HG02973 (cell line): Measurements from ENCODE around the gene EHMT1.
A peak's percentile ranks its signal among the peaks of the same experiment; 100 is the strongest.
"Not testable (repeated sequence)": the region's sequence is repeated elsewhere in the genome, so short reads cannot be mapped to it uniquely, and the experiment has no call there.

Experiments
- ATAC-seq: cut with Tn5 transposase; IDR thresholded peaks from one replicate; pipeline ENCODE4 v1.9.1; 2021; ENCODE audit warnings: moderate library complexity; ENCODE audit not compliant: unreplicated experiment

EHMT1 gene

DNA sequence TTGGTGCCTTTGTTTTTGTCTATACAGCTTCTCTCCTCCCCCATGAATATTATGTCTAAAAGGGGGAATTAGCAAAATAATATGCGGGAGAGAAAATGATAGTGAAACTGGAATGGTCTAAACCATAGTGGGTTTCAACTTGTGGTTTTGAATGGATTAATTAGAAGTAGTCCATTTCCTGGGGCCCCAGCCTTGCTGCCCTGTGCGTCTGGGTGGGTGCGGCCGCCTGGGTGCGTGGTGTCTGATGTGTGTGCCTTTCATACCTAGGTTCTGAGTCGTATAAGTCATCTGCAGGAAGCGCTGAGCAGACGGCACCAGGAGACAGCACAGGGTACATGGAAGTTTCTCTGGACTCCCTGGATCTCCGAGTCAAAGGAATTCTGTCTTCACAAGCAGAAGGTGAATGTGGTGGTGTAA is 138.8 kb downstream of the EHMT1 start:
- peak; percentile 48 for ATAC-seq

DNA sequence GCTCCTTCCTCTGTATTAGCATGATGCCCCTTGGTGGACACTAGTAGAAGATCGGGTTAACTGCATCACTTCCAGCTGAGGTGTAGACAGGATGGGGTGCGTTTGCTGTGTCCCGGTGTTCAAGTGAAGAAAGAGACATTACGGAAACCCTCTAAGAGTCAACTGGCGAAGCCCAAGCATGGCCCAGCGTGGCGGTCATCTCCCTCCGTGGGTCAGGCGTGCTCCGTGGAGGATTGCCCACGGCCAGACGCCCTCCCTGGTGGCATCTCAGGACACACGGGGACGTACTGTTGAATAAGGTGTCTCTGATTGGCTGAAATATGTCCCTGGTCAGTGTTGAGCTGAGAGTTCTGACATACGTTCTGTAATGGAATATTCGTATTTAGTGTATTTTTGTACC is 139.3 kb downstream of the EHMT1 start:
- ATAC-seq: no peak

DNA sequence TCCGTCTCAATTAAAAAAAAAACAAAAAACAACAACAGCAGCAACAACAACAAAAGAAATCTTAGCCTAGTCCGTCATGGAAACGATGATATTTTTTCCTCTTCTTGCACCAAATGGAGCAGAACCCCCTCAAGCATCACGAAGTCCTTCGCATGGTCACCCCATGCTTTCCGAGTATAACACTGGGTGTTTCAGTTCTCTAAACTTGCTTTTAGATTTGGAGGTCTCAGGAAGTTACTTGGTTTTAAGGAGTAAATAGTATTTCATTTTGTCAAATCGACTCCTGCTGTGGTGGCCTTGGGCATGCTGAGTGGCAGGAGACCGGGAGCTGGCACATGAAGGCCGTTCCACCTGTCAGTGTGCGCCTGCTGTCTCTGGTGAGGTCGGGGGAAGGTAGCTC is 140.3 kb downstream of the EHMT1 start:
- no peak for ATAC-seq

DNA sequence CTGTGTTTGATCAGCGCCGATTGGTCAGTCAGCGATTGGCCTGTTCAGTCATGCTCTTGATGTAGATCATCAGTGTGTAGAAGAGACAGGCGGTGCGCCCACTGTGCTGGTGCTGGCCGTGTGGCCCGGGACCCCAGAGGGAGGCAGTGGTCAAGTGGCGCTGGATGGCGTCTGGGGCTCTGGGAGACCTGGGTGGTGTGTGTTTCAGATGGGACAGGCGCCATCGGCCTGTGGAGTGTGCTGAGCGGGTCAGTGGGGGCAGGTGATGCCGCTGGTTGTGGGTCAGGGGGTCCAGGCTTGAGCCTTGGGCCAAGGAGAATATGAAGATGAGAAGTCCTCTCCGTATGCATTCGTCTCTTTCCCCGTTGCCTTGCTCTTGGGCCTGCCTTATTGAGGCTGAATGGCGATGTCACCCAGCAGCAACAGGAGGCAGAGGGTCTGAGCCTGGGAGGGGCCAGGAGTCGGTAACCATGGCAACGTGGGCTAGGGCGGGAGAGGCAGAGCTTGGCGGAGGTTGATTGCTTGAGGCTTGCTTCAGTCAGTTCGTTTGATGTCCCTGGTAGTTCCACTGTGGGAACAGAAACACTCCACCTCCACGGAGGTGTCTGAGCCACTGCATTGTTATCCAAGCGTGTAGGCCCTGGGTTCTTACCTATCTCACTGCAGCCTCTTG is 141.0 kb downstream of the EHMT1 start:
- ATAC-seq: no peak

DNA sequence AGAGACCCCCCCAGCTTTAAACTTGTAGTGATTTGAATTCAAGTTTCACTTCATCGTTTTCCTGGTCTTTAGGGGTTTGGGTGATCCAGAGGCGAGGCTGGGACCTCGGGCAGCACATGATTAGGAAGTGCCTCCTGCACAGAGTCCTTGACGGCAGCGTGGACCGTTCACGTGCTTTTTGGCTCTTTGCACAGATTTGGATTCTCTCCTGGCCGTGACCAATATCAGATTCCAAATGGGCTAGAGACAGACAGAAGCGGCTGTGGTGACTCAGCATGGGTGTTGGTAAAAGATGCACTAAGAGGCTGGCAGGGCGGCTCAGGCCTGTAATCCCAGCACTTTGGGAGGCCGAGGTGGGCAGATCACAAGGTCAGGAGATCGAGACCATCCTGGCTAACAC is 141.6 kb downstream of the EHMT1 start:
- ATAC-seq: no peak

DNA sequence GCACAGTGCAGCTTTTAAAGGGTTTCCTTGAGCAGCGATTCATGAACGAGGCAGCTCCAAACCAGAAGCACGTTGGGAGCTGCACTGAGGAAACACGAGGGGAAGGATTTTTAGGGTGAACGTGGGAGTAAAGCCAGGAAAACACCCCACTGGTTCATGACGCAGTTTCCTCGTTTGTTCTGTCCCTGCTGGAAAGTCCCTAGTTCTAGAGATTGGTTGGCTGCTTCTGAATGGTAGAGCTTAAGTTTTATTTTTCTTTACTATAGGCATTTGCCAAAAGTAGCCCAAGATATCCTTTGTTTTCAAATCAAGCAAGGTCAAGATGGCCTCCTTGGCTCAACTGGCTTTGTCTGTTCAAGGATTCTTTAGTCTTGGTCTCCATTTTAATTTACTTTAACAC is 142.2 kb downstream of the EHMT1 start:
- ATAC-seq: no peak

DNA sequence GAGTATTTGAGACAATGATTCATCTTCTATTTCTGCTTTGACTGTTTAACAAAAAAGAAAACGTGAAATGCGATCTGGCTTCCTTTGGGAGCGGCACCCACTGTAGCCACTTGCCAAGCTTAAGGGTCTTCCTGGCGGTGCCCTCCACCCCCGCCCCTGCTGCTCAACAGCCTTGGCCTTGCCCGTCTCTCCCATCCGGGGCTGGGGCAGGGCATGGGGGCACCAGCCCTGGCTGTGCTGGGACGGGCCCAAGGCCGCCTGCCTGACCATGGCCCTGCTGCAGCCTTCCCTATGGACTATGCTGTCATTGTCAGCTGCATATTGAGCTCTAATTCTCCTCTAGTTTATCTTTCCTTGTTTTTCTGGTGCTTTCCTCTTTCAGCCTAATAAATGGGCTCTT is 143.0 kb downstream of the EHMT1 start:
- ATAC-seq: no peak

DNA sequence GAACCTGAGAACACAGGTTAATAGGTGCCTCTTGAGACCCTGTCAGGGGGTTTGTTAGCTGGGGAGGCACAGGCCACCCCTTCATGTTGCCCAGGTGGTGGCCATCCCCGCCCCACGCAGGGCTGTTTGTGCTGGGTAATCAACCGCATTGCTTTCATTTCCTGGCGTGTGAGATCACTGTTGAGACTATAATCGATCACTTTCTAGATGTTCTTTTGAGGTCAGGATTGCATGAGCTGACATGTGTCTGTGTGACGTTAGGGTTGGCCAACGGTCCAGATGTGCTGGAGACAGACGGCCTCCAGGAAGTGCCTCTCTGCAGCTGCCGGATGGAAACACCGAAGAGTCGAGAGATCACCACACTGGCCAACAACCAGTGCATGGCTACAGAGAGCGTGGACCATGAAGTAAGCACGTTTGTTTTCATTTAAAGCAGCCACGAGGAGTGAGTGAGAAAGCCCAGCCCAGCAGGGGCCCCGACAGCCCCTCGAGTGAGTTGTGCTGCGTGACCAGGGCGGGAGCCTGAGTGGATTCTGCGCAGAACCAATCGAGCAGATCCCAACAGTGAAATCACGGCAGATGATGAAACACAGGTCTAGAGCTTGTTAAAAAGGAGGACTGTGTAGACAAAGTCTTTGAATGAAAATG is 143.7 kb downstream of the EHMT1 start:
- ATAC-seq: no peak

DNA sequence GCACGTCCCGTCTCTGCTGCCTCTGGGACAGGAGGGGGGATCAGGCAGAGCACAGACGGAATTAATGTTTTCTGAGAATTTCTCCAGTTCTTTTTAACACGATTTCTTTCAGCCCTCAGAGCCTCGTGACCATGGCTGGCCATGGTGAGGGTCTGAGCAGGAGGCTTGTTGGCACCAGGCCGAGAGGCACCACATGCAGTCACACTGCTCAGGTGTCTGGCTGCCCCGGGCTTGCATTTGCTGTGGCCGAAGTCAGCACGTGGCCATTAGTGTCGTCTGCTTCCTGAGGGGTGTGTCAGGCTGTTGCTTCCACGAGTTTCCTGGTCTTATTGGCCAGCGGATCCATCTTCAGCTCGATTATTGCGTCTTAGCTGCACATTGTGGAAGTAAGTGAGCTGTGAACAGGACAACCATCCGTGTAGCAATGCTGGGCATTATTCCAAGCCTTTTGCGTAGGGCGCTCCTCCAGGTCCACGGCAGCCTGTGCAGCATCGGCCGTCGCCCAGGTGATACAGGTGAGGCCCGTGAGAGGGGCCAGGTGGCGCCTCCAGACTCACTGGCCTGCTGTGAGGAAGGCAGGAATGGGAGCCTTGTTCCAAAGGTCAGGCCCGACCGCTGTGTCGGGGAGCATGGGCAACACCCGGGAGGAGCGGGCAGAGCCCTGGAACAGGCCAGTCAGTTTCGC is 144.6 kb downstream of the EHMT1 start:
- no peak for ATAC-seq

DNA sequence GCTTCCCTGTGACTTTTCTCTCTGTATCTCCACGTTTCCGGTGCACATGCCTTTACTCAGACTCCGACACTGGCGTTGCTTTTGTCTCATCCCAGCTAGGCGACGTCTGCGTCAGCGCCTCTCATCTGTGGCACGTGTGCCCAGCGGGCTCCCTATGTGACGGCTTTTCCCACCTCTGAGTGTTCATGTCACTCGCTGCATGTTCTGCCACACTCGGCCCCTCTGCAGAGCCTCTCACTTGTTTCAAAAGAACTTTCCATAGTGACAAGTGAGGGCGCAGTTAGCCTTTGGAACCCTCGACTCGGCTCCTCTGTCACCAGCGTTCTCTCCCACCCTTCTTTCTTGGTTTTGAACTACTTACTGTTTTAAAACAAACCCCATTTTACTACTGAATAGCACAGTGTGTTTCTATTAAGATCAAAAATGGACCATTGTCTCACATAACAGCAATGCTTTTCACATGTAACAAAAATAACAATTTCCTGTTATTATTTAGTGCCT is 145.4 kb downstream of the EHMT1 start:
- ATAC-seq: no peak

DNA sequence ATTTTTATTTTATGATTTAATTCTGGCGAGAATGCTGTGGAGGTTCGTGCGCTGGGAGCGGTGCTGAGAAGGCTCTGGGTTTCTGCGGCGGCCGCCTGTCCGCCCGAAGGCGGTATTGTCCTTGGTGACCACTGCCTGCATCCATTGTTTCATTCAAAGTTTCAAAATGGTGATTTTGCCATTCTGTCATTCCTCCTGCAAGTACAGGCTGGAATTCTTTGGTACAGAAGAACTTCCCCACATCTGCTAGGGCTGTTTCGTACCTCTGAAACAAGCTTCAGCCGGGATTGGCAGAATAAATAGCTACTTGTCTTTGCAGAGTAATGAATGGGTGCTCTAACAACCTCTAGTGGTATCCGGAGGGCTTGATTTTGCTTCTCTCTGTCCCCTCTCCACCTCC is 146.2 kb downstream of the EHMT1 start:
- no peak for ATAC-seq

DNA sequence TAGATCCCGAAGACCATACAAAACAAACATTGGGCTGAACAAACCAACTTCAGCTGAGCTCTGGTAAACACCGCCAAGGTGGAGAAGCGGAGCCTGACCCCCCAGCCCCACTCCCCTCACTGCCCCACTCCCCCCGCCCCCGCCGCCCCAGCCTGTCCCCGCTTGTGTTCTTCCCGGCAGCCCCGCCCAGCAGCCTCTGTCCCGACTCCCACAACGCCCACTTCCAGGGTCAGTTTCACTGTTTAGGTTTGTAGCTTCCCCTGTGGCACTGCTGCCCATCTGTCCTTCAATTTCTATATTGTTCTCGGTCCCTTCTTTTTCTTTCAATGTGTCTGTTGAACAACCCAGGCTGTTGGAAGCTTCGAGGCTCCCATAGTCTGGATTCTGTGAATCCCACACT is 146.7 kb downstream of the EHMT1 start:
- no peak for ATAC-seq

DNA sequence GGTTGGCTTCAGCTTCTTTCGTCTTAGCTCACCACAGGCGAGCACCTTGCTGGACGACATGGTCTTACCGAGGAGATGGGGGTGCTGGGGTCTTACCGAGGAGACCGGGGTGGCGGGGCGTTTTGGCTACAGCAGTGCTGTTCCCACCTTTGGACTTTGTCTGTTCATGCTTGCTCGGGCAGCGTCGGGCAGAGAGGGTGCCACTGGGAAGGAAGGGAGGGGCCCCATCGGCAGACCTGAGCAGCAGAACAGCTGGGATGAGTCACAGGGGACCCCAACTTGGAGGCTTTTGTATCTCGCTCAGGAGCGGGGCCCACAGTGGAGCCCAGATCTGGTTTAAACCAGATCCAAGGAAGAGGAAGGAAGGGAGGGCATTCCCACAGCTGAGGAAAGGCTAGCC is 152.8 kb downstream of the EHMT1 start:
- no peak for ATAC-seq

DNA sequence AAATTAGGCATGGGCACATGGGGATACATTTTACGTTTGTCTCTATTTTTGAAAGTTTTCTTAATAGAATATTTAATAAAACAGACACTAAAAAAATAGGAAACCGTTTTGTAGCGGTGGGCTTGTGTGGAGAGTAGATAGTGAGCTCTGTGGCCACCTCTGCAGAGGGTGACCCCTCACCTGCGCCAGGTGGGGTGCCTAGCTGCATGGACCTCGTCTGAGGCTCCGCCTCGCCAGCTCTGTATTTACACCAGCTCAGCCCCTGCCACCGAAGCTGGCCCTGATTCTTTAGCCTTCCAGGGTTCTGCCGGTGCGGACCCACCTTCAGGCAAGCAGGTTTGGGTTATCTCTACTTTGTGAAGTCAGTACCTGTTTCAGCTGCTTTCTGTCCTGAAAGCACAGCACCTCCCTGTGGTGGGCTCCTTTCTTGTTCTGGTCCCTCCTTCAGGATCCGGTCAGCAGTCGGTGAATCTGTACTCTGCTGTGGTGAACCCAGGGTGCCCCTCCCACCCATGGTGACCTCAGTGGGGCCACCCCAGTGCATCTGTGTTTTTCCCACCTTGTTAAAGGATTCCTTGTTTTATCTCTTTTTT is 153.6 kb downstream of the EHMT1 start:
- no peak for ATAC-seq

DNA sequence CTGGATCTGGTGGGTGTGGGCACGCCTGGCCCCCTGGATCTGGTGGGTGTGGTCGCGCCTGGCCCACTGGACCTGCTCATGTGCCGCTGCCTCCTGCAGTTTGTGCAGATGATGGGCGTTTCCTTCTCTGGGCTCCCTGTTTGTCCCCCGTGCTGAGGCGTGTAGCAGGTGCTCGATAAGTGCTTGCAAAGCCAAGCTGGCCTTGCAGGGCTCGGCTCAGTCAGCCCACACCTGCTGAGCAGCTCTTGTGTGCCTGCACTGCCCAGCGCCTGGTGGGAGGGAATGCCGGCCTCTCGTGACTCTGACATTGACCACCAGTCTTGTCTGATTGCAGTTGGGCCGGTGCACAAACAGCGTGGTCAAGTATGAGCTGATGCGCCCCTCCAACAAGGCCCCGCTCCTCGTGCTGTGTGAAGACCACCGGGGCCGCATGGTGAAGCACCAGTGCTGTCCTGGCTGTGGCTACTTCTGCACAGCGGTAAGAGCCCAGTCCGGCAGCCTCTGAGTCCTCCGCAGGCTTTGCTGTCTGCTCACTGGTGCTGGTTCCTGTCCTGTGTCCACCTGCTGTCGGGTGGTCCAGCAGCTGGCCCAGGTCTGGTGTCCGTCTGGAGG is 156.1 kb downstream of the EHMT1 start:
- ATAC-seq: no peak

DNA sequence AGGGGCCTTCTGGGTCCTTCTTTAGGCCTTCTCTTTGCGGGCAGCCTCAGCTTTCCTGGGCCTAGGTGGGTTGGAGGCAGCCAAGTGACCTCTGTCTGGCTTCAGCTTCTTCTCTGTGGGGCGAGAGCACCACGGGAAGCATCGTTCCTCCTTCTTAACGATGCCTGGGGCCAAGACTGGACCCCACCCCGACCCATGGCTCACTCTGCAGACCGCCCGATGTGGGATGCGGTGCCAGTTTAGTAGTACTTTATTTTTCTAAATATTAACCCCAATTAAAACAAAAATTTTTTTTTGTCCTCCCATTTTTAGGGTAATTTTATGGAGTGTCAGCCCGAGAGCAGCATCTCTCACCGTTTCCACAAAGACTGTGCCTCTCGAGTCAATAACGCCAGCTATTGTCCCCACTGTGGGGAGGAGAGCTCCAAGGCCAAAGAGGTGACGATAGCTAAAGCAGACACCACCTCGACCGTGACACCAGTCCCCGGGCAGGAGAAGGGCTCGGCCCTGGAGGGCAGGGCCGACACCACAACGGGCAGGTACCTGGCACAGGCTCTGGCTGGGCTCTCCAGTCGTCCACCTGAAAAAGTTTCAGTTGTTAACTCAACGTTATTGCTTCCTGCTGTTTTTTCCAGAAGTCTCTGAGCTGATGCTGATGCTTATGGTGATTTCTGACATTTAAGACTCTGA is 157.6 kb downstream of the EHMT1 start:
- ATAC-seq: no peak

DNA sequence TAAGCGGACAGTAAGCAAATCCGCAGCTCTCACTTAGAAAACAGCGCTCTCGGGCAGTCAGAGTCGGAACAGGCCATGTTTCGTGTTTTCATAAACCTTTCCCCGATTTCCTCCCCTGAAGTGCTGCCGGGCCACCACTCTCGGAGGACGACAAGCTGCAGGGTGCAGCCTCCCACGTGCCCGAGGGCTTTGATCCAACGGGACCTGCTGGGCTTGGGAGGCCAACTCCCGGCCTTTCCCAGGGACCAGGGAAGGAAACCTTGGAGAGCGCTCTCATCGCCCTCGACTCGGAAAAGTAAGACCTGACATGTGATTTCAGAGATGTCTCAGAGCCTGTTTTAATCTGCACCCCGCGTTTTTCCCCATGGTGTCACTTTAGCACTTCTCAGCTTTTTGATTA is 159.0 kb downstream of the EHMT1 start:
- no peak for ATAC-seq

DNA sequence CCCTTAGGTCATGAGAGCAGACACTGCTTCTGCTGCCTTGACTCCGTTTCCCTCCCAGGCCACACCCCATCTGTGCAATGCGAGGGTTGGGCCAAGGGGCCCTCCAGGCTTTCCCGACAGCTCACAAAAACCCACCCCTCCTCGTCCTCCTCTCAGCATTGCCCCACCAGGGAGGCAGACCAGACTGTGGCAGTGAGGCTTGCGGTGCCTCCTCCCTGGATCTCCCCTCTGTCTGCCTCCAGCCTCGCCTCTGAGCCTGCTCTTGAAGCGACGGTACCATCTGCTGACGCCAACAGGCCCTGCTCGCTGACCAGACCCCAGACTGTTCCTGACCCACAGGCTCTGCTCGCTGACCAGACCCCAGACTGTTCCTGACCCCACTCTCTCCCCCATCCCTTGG is 159.5 kb downstream of the EHMT1 start:
- ATAC-seq: no peak

DNA sequence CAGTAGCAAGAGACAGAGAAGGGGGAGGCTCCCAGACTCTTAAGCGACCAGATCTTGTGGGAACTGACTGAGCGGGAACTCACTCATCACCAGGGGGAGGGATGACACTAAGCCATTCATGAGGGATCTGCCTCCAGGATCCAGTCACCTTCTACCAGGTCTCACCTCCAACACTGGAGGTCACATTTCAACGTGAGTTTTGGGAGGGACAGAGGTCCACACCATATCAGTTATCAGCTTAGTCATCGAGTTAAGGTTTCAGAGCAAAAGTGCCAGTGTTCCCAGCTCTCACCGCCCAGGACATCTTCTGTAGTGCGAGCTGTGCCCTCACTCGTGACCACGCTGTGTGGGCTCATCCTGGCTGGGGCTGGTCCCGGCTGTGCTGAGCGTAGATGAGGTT is 160.1 kb downstream of the EHMT1 start:
- no peak for ATAC-seq

DNA sequence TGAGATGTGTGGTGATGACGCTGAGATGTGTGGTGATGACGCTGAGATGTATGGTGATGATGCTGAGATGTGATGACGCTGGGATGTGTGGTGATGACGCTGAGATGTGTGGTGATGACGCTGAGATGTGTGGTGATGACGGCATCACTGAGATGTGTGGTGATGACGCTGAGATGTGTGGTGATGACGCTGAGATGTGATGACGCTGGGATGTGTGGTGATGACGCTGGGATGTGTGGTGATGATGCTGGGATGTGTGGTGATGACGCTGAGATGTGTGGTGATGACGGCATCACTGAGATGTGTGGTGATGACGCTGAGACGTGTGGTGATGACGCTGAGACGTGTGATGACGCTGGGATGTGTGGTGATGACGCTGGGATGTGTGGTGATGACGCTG is 161.2 kb downstream of the EHMT1 start:
- ATAC-seq: not testable (repeated sequence)
